Fibroblast of the conjunctiva (primary cell): ENCODE measurements around the gene PPP1R12B.
"Not testable (repeated sequence)": the region's sequence is repeated elsewhere in the genome, so short reads cannot be mapped to it uniquely, and the experiment has no call there.

Experiments used
- DNase-seq: peaks from one replicate; pipeline ENCODE4 v3.0.0-alpha.2; 2010; ENCODE audit warnings: low read depth

PPP1R12B gene

GRCh38 chr1:202630541-202630940 lies 282.0 kb downstream of the PPP1R12B start:
- DNase-seq: no peak

- no peak for DNase-seq
These were observed 282.8 kb downstream of the PPP1R12B start for GRCh38 chr1:202631076-202631923.

- no peak for DNase-seq
These were observed 283.7 kb downstream of the PPP1R12B start for GRCh38 chr1:202632241-202632640.

GRCh38 chr1:202636171-202636570 lies 287.7 kb downstream of the PPP1R12B start:
- DNase-seq: not testable (repeated sequence)

- not testable (repeated sequence) for DNase-seq
These were observed 289.0 kb downstream of the PPP1R12B start for GRCh38 chr1:202637321-202638018.

GRCh38 chr1:202638019-202638700 lies 289.7 kb downstream of the PPP1R12B start:
- DNase-seq: no peak

GRCh38 chr1:202638701-202639305 lies 290.3 kb downstream of the PPP1R12B start:
- DNase-seq: not testable (repeated sequence)

- DNase-seq: no peak
These were observed 291.0 kb downstream of the PPP1R12B start for GRCh38 chr1:202639500-202639899.

- no peak for DNase-seq
These were observed 293.7 kb downstream of the PPP1R12B start for GRCh38 chr1:202642212-202642611.
